Measurements from ENCODE around the gene ERGIC1.

ERGIC1 gene

GRCh38 chr5:172904312-172904642 lies 70.2 kb downstream of the ERGIC1 start:
- DNase-seq, result no peak

DNA sequence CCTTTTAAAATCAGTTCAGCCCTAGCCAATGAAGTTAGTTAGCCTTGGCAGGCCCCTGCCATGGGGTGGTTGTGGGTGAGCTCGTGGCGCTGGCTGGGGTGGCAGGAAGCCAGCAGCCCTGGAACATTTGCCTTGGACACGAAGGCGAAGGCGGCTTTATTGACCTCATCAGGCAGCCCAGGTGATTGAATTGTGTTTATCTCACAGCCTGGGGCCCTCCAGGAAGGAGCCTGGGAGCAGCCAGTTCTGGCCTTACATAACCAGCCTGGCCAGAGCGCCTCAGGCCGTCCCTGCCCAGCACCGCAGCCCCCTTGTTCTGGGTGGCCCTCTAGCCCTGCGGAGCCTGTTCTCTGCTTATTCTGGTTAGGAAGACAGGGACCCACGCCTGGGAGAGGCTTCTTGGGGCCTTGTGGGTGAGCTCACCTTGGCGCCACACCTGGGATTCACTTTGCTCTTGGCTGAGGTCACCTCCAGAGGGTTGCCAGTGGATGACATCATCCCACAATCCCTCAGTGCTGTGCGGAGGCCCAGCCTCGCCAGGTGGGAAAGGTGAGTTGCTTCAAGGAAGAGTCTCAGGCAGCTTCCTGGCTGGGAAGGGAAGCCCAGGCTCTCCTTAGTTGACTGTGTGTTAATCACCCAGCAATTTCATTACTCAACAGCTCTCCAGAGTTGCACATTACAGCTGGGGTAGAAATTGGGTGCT lies 70.7 kb downstream of the ERGIC1 start:
- DNase-seq, result no peak

DNA sequence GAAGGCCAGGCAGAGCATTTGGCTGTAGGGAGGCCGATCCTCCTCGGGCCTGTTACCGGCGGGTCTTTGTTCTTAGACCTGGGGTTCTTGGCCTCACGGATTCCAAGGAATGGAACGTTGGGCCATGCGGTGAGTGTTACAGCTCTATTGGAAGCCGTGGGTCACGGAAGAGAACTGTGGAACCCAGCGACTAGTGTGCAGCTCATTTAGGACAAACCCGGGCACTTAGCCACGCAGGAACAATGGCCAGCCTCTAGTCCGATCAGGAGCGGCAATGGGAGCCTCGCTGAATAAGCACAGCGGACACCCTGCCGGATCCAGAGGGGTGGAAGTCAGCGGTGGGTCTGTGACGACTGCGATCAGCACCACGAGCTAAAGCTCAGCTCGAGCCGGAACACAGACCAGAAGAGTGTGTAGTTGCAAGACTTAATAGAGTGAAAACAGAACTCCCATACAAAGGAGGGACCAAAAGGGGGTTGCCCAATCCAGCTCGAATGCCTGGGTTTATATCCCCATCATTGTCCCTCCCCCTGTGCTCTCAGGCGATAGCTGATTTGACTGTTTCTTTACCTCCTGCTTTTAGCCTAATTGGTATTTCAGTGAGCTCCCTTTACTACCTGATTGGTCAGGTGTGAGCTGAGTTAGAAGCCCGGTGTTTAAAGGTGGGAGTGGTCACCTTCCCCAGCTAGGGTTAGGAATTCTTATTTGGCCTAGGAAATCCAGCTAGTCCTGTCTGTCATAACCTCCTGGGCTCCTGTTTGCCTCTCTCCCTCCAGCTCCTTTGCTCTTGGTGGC lies 71.5 kb downstream of the ERGIC1 start:
- no peak for DNase-seq

DNA sequence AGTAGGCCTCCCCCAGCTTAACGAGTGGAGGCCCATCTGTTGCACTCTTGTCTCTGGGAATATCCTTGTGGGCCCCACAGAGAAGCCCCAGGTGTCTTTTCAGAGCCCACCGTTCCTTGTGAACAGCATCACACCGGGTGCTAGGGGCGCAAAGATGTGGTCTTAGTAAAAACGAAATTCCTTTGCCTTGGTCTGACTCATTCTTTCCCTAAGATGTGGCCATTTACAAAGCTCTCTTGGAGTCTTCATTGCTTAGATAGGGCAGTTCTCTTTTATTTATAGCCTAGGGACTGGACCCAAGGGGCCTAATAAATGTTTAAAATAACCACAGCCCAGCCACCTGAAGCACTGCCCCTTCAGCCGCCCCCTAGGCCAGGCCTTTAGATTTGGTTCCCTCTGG lies 72.4 kb downstream of the ERGIC1 start:
- no peak for DNase-seq

GRCh38 chr5:172906888-172907287 lies 72.8 kb downstream of the ERGIC1 start:
- no peak for DNase-seq

- no peak for DNase-seq
Observed at GRCh38 chr5:172907657-172908056, 73.6 kb downstream of the ERGIC1 start.

DNA sequence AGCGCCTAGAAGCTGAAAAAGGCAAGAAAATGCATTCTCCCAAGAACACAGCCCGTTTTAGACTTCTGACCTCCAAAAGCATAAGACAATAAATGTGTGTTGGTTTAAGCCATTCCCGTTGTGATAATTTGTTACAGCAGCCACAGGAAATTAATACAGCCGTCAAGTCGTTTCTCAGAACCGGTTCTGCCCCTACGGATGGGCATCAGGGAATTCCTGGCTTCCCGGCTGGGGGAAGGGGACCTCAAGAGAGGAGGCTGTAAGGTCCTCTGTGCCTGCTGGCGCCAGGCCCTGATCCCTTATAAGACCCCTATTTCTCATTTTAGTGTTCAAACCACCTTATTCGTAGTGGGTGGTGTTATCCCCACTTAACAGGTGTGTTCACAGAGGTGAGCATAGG lies 74.6 kb downstream of the ERGIC1 start:
- DNase-seq, result no peak

GRCh38 chr5:172909931-172910502 lies 76.0 kb downstream of the ERGIC1 start:
- DNase-seq, result no peak

DNA sequence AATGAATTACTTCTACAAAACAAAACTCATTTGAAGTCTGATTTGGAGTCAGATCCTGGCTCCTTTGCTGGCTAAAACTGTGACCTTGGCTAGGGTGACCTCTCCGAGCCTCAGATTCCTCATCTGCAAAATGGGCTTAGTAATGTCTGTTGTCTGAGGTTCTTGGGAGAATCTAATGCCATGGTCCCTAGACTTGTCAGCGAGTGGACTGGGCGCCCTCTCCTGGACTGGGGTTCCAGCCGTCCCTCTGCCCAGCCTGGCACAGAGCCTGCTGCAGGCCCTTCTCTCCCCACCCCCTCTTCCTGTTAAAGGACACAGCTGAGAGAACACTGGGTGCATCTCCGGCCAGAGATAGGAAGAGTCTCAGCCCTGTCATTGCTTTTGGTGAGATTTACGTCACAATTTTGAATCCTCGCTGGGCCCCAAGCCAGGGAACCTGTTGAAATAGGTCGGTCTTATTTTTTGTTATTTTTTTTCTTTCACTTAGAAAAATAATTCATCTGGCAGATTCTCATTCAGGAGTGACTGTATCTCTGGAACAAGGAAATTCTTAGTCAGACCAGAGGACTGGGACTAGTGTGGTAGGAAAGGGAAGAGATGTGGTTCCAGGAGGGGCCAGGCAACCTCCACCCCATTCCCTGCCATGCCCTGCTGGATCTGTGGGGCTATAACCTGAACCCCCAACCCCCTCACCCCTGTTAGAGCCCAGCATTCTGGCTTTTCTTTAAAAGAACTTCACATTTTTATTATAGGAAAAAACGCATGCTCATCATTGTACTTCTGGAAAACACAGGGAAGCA lies 77.0 kb downstream of the ERGIC1 start:
- no peak for DNase-seq

DNA sequence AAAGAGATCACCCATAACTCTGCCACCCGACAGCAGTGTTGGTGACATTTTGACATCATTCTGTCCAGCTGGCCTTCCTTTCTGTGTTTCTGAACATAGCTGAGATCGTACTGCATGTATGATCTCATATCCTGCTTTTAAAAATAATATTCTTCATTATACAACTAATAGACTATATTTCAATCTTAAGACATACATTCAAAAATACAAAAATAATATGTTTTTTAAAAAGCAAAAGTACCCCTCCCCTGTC lies 77.5 kb downstream of the ERGIC1 start:
- DNase-seq, result no peak

DNA sequence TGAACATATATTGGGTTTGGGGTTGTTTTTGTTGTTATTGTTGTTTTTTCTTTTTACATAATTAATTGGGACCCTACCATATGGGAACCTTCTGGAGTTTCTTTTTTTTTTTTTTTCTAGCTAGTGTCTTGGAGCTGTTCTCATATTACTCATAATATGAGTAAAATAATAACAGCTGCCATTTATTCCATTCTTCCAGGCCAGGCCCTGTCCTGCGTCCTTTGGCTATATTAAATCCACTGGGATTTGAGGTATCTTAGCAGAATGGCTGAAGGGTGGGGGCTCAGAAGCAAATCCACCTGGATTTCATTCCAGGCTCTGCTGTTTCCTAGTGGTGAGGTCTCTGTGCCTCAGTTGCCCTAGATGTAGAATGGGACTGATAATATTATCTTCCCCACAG lies 77.9 kb downstream of the ERGIC1 start:
- no peak for DNase-seq

GRCh38 chr5:172913117-172913850 lies 79.2 kb downstream of the ERGIC1 start:
- no peak for DNase-seq

DNA sequence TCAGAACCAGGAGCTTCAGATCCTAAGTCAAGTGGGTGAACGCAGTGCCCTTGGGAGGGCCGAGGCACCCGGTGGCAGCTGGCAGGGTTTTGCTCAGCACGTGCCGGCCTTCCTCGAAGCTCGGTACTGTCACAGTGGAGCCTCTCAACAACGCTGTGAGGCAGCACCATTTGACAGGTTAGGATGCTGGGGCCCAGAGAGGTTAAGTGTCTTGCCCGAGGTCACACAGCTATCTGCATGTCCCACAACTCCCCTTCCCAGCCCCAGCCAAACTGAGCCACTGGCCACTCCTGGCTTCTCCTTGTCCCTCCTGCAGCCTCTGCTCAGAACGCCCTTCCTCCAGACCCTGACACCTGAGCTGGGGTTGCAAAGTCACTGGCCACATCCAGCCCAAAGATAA lies 81.5 kb downstream of the ERGIC1 start:
- no peak for DNase-seq

DNA sequence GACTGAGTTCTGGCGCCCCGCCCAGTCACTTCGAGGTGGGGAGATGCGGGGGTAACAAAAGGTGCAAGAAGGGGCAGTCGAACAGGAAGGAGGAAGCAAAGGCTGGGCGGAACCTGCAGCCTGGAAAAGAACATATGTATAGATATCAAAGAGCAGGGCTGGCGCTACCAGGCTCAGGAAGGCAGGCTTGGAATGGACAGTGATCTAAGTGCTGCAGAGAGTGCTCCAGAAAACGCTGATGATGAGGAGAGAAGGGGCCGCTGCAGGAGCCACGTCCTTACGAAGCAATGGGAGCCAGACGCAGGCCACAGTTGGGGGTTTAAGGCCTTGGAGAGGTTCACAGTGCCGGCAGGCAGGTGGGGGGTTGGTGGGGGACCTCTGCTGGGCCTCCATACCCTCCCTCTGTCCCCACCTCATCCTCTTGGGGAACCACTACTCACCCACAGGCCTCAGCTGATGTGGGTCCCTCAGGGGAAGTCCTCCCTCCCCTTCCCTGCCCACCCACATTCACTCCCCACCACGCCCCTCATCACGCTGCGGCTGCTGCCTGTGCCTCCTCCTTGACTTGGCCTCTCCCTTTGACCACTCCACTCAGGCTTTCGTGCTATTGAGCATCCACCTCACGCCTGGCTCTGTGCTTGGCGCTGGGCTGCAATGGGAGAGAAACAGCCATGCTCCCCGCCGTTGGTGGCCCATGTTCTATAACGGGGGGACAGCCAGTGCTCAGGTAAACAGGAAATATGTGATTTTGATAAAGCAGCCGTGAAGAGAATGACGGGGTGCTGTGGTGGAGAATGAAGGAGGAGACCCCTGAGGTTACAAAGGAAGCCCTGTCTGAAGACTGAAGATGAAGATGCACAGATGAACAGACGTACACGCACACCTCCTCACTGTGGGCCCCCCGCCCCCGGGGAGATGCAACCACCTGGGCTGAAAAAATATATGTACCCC lies 84.6 kb downstream of the ERGIC1 start:
- DNase-seq, result no peak

- no peak for DNase-seq
Observed at GRCh38 chr5:172919525-172920446, 85.7 kb downstream of the ERGIC1 start.

DNA sequence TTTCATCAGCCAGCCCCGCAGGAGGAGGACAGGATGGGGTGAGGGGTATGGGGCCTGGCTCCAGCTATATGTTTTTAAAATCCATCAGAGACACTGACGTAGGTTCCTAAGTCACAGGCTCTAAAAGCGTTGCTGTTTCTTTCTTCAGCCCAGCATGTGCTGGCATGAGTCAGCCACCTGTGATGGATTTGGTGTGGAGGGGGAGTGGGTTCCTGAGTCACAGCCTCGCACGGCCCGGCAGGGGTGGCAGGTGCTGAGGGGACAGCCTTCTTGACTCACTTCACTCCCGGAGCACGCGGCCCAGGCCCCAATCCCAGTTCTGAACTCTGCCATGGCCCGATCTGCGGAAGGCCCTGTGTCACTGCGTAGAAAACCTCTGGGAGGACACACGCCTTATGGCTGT lies 86.4 kb downstream of the ERGIC1 start:
- DNase-seq, result no peak

DNA sequence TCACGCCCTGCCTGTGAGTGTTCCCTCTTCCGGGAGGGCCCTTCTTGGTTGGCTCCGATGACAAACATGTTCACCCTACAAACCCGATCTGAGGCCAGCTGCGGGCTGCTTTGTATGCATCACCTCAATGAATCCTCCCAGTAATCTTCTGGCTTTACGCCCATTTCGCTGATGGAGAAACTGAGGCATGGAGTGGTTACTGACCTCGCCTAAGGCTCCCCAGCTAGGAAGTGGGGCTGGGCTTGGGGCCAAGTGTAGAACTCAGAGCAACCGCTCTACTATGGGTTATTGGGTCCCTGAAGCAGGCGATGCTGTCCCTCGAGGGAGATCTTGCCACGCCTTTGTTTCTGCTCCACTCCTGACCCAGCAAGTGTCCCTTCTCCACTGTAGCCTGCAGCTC lies 86.9 kb downstream of the ERGIC1 start:
- DNase-seq, result no peak

DNA sequence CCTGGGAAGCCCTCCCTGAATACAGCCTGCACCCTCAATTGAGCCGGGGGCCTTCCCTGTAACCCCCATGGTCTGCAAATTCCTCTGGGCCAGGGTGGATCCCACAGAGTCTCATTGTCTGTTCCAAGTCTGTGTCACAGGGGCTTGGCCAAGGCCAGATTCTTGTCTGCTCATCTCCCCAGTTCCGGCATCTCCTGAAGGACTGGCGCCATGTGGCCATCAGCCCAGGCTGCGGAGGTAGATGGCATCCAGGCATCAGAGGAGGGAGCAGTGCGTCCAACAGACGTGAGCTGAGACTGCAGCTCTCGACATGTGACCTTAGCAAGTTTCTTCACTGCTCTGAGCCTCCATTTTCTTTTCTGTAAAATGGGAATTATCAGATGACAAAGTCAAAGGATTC lies 87.9 kb downstream of the ERGIC1 start:
- no peak for DNase-seq

DNA sequence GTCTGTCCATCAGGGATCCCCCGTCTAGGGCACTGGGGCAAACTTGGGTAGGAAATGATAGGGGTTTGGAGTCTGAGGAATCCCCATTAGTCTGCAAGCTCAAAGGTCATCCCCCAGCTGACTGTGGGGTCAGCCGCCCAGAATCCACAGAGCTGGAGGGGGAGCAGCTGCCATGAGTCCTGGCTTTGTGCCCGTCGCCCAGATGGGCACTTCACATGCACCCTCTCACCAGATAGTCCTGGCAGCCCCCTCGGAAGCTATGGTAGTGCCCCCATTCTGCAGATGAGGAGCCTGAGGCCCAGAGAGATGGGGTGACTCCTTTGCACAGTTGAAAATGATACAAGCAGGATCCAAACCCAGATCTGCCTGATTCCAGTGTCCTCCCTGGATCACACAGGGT lies 89.5 kb downstream of the ERGIC1 start:
- DNase-seq, result no peak

DNA sequence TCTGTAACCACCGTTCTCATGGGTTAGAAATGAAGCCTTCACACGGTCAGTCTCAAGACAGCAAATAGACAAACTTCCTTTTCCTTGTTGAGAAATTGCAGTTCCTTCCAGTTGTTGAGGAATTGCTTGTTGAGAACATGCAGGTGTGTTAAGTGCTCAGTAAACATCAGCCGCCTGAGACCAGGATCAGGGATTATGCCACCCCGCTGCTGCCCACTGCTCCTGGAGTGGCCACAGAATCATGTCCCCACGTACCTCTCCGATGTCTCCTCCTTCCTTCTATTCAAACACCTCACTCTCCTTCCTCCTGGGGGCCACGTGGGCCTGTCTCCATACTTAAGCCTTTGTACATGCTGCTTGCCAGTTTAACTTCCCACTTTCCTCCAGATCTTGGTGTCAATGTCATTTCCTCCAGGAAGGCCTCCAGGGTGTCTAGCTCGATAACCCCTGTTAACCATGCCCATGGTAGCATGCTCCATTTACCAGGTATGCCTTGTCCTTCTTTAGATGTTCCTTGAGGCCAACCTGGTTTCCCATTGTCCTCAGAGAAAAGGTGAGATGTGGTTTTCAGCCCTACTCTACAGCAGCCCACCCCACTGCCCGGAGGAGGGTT lies 91.4 kb downstream of the ERGIC1 start:
- DNase-seq, result no peak

Data from NCI-H1048 (cell line).